Stimulated activated CD4-positive, alpha-beta T cell treated with anti-CD3 and anti-CD28 coated beads, Interleukin-2, amount 100 ng/mL, for 4 hours (primary cell): ENCODE results near the gene IFT43.

ENCODE experiments used
- DNase-seq: peaks from one replicate; pipeline ENCODE4 v3.0.0-alpha.2; 2020; ENCODE audit warnings: low read depth

Gene IFT43

DNA sequence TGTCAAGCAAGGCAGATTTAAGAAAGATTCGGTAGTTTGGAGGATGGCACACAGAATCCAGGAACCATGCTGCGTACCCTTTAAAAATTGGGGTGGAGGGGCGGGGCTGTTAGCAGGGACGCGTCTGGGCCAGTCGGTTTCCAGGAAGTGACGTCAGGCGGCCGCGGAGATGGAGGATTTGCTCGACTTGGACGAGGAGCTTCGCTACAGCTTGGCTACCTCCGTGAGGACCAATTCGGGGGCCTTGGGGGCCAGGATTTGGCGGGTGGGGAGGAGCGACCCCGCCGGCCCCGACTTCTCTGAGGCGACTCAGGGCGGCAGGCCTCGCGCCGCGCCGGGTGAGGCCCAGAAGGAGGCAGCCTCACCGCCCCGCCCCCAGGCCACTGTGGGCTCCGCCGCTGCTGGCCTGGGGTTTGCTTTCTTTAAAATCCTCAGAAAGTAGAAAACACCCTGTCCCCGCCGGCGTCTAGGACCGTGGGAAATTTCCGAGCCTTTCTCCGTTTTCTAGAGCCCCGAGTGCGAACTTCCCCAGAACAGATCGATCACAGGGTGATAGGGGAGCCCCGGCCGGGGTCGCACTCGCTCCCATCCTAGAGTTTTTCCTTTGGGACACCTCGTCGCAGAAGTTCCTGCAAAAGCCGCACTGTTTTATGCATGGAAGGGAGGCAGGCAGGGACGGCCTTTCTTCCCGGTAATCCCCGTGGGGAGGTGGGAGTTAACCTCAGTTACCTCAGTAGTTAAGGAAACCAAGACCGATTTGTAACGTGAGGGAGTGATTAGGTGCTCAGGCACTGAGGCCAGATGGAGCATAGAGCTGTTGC is at the start of gene IFT43:
Gene IFT43, plus strand, starts transcription at position 146 of the 821 bp plus-strand sequence. Its CDS starts 24 bp downstream, at position 170.
- DNase-seq = peak; percentile 86

DNA sequence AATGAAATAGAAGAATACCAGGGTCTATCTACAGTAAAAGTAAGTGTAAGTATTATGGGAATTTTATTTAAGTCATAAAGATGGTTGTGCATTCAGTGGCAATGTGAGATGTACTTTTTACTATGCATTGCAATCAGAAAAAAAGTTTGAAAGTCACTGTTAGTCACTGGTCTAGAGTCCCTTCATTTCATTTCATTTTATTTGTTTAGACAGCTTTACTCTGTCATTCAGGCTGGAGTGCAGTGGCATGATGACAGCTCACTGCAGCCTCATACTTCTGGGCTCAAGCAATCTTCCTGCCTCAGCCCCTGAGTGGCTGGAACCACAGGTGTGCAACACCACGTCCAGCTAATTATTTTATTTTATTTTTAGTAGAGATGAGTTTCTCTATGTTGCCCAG is 46.4 kb upstream of the IFT43 start:
- no peak for DNase-seq

DNA sequence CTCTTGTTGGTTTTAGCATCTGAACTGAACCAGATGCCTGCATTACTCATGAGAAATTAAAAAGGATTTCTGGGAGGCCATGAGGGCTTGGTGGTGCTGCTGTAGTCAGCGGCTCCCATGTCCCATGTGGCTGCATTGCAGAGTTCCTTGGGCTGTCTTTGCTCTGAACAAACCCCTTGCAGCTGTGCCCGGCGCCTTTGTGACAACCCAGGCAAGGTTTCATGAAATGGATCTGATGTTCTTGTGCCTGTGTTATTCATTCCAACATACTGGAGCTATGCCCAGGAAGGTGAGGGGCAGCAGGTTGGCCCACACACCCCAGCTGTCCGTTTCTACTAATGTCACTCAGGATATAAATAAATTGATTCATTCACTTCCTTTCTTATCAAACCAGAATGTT is 44.5 kb upstream of the IFT43 start:
- DNase-seq = no peak

DNA sequence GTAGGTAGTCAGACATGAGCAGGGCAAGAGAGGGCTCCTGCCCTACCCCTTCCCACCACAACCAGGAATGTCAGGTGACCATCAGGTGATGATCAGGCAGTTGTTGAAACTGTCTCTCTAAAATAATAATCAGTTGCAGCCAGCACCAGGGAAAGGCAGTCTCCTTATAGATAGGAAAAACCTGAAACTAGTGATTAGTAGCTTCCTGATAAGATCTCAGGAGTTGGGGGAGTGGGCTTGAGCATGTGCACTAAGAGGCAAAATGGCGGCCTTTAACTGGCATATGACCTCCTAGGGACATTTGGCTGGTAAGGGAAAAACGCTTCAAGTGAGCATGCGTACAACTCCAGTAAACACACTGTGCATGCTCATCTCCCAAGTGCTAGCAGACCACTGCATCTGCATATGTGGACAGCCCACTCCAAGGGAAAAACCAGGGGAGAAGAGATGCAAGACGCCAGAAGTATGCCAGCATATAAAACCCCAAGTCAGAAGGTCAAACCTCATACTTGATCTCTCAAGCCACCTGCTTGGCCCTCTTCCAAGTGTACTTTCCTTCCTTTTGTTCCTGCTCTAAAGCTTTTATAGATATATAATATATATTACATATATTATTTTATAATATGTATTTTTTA is 40.8 kb upstream of the IFT43 start:
- DNase-seq = no peak

DNA sequence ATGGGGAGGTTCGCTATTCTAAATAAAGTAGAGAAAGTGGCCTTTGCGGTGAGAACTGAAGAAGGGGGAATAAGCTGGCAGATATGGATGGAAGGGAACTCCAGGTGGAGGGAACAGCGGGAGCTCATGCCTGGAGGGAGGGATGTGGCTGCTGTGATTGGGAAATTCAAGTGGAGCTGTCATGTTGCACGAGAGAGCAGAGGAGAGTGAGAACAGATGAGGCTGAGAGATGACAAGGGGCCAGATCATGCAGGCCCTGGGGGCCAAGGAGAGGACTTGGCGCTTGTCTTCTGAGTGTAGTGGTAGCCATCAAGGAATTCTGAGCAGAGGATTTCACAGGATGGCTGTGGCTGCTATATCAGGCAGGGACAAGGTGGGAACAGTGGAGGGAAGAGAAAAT is 38.8 kb upstream of the IFT43 start:
- DNase-seq = no peak

DNA sequence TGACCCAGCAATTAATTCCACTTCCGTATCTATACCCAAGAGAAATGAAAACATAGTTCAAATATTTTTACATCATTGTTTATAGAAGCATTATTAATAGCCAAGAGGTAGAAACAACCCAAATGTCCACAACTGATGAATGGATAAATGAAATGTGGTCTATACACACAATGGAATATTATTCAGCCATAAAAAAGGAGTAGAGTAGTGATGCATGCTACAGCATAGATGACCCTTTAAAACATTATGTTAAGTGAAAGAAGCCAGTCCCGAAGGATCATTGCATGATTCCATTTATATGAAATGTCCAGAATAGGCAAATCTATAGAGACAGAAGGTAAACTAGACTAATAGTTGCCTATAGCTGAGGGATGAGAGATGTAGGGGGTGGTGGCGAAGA is 33.1 kb upstream of the IFT43 start:
- DNase-seq = no peak

DNA sequence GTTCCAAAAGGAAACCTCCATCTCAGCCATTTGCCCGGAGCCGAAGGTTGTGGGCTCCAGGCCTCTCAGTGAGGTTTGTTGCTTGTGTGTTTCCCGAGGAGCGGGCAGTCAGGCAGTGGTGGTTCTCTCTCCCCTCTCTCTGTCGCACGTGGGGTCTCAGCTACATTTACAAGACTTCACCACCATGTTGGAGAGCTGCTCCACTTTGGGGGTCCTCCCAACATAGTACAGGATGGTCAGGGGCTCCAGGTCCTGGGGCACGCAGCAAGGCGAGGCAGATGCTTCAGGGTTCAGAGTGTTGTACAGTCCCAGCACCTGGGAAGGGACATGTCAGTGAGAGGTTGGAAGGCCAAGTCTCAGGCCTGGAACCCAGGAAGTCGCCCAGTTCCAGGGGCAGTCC is 26.5 kb upstream of the IFT43 start:
- no peak for DNase-seq

DNA sequence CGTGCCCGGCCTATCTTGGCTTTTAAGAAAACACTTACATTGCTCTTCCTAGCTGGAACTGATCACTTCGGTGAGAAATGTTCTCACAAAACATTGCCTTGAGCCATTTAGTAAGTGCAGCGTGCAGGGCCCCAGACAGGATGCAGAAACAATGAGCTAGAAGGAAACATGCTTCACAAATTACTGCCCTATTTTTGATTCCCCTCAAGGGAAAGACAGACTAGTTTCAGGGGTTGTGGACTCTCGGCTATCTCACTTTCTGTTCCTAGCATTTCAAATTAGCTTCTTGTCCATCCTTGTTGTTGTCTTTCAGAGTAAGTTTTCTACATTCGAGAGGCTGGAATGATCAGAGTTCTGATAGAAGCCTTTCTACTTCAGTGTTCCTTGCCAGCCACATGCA is 25.3 kb upstream of the IFT43 start:
- no peak for DNase-seq

DNA sequence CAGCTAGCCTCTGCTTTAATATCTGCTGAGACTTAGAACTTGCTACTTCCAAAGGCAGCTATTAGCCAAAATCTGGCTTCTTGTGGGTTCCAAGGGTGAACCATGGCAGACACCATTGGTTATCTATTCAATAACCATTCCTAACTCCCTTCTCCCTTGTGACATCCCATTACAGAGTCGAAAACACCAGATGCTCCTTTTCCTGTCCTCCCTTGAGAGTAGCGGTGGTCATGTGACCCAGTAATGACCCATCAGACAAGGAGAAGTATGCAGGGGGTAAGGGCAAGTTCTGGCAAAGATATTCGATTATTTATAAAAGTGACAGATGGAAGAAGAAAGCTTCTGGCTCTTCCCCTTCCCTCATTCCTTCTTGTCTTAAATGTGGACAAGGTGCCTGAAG is 23.9 kb upstream of the IFT43 start:
- no peak for DNase-seq

DNA sequence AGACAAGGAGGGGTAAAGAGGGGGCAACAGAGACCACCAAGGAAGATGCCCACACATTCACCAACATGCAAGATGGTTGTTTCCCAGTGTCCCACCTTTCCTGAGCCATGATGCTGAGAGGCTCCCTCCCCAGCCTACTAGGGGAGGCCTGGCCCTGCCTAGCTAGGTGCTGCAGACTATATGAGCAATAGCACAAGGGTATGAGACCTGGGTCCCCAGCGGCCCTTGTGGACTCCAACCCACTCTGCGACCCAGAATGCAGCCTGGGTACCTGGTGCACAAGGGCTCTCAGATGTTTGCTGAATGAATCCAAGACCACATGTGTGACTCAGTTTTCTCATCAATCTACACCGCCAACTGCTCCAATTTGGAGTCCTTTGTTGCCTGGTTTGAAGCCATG is 17.7 kb upstream of the IFT43 start:
- no peak for DNase-seq

DNA sequence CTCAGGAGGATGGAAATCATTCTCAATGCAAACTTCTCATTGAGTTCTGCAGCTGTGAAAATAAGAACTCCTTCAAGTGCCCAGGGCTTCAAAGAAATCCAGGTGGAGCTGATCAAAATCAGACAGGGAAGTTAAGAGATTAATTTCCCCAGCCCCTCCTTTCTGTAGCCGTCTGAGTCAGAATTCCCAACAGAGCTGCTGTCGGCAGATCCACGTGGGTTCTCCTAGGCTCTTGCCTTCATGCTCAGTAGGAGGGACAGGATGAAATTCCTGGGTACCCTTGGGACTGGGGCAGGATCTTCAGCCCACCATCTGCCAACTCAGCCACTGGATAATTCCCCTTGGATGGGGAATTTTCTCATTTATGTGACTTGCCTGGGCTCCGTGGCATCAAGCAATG is 17.1 kb upstream of the IFT43 start:
- no peak for DNase-seq

DNA sequence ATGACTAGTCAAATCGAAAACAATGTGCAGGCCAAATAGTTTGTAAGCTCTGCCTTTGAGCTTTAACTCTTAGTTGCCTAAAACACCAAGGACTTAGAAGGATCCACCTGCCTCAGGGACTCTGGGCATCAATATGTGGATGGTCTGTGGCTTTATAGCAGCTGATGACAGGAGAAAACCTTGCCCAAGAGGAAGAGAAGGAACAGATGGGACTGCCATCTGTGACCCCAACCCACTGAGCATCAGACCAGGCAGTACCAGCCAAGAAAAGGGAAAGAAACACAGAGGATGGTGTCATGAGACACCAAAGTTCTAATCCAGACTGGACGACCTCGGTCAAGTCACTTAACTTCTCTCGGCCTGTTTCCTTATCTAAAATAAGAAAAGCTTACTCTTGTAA is 16.4 kb upstream of the IFT43 start:
- no peak for DNase-seq

DNA sequence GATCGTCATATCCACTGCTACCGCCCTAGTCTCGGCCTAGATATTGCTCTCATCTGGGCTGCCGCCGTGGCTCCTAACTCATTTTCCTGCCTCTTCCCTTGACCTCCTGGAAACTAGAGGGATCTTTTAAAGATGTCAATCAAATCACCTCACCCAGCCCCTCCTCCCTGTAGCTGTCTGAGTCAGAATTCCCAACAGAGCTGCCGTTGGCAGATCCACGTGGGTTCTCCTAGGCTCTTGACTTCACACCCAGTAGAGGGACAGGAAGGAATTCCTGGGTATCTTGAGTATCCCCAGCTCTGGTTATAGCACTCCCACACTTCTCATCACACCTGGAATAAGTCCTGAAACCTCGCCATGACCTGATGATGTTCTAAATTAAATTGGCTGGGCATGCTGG is 15.7 kb upstream of the IFT43 start:
- no peak for DNase-seq

DNA sequence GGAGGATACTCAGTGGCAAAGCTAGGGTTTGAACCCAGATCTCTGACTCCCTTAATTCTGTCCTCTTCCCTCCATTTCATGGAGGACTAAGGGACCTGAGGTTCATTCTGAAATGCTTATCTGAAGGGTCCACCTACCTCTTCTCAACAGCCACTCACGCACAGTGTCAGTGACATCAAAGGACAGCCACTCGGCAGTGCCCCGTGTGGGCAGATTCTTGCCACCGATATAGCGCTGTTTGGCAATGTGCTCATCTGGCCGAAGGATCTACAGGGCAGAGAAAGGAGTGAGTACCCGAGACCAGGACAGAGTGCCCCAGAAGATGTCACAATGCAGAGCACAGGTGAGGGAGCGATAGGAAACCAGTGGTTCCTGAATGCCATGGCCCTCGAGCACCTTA is 14.6 kb upstream of the IFT43 start:
- no peak for DNase-seq

DNA sequence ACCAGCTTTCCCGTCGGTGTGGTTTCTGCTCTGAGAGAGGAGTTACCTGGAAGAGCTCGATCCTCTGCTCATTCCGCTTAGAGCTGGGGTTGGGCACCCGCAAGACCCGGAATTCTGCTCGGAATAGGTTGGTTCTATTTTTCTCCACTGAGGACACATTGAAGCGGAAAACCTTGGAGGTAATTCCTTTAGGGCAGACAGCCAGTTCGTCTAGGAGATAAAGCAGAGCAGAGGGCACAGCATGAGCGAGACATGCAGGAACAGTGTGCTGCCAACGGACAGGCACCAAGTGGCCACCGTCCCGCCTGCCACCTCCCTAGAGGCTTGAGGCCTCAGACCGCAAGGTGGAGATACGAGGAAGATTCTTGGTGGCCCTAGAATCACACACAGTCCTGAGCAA is 14.1 kb upstream of the IFT43 start:
- DNase-seq = no peak

DNA sequence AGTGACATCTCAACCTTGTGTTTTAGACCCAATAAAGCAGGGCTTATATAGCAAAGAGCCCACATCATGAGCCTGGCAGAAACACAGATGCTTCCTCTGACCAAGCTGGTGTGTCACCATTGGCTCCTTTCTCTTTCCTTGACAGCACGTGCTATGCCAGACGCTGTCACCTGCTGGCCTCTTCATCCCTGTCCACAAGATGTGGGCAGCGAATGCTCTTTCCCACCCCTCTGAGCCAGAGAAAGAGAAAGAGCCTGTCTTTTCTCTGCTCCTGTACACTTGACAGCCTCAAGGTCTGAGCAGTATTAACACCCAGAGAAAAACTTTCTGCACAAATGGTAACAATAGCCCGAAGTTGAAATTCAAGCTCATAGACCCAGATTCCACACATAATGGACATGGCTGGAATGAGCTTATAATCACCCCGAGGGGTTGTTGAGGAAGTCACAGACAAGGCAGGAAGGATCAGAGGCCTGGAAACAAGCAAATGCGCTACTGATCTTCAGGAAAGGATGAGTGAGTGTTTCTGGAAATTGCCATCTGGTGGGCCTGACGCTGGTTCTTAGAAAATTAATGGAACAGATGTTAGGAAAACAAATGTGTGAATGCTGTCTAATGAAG is 12.7 kb upstream of the IFT43 start:
- DNase-seq = no peak

DNA sequence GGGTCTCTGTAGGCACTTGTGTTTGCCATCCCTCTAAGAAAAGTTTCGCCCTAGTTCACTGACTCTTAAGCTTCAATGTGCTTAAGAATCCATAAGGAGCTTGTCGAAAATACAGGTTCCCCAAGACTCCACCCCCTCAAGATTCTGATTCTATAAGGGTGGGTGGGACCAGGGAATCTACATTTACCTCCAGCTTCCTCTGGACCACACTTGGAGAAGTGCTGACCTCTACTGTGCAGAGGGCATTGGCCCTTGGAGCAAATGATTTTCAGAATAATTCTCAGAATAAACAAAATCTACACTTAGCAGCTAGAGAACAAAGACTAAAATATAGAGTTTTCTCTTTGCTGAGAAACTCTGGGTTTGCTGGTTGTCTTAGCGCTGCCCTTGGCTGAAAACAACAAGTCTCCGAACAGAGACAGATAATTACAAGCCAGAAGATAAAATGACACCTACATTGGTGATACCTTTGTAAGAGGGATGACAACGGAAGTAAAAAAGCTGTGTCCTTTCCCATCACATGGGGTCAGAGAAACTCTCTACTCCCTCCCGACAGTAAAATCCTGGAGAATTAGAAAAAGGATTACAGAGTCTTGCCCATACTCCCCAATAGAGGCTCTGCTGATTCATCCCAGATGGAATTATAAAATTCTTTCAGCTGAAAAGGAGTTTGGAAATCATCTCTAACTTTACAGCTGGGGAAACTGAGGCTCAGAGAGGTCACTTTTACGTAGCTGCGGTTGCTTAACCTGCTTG is 8.6 kb upstream of the IFT43 start:
- no peak for DNase-seq

DNA sequence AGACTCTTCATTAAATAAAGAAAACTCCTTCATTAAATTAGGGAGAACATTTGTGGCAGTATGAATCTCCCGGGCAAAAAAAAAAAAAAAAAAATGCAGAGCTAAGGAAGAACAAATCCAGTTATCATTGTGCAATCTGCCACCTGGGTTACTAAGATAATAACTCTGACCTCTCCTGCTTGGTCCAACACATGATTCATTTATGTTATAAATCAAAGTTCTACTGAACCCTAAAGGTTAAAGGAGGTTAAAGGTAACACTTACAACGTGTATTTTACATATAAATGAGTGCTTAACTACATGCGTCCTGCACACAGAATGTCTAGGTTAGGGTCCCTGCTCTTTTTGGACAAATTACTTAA is 8.0 kb upstream of the IFT43 start:
- no peak for DNase-seq

DNA sequence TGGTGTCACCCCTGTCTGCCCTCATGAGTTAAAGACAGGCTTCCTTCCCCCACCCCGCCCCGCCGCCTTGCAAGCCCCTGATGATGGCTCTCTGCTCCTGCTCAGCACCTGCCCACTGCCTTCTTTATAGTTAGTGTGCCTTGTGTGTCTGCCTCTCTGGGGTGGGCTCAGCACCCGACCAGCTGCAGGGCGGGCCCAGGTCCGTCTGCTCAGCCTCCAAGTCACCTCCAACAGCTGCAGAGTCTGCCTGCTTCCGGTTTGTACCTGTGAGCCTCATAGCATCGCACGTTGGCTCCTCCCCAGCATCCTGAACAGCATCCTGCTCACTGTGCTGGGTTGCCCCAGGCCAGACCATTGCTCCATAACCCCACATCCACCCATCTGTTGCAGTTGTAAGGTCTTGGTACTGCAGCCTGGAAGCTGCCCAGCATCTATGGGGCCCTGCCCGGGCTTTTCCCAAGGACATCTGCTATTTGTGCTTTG is 7.3 kb upstream of the IFT43 start:
- no peak for DNase-seq

DNA sequence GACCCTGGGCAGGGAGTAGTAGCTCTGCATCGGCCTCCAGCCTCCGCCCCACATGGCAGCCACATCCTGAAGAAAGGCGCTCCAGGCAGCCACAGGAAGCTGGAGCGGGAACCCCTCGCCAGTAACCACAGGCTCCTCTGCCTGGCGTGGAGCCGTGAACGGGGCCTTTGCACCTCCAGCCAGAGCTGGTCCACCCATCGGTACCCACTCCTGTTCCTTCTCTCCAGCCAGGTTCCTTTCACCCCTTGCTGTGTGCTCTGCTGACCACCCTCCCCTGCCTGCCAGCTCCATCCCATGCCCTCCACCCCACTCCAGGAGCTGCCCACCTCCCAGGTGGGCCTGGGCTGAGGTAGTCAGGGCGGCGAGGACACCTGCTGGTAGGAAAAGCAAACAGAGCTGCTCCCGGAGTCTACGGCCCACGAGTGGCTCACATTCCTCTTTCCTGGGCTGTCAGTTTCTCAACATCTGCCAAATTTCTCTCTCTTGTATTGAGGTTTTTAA is 6.4 kb upstream of the IFT43 start:
- DNase-seq = no peak

DNA sequence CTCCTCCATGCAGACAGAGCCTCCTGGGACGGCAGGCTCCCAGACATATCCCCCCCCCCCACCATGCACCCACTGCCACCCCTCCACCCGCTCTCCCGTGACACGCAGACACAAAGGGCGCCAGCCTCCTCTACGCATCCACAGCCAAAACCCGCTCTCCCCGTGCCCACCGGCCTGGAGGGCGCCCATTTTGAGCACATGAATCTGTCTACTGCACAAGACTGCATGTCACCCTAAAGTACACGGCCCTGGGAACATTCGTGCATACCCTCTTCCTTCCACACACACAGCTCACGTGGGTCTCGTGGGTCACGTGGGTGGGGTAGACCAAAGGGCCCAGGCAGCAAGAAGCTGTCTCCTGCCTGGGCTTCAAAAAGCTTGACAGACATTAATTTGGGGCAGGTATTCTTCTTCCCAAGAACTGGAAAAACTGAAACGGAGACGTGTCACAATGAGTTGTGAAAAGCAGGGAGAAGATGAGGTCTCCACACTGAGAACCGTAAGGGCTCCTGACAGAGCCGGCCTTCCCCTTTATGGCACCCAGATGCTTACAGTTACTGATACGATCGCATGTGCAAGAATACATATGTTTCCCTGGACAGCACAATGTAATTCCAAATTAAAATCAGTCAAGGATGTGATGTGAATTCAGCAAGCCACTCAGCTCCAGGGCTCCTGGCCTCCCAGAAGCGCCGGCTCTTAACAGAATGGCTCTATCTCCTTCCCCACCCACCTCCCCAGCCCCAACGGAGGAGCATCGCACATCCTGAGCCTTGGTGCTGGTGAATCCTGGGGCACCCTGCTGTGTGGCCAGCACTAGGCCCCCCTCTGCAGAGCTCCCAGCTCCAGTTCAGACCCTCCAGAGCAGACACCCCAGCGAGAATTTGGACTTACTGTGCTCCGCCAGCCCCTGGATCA is 5.7 kb upstream of the IFT43 start:
- DNase-seq = no peak
